MCF 10A (cell line): ENCODE data around the gene KDM4C. TPM values are rescaled to one million over a fixed set of nuclear protein-coding genes. Genes with fewer than 3 reads are reported as not detected.
A peak's percentile ranks its signal among the peaks of the same experiment; 100 is the strongest.

ENCODE experiments used
- BruUV-seq: library from RNA; stranded (reverse); fragments of 400-500 nt; replicated peaks from 2 replicates; lab custom pipeline; 2021; lab: Mats Ljungman, UMichigan
- CTCF ChIA-PET: fragments of 300-600 bp; sonication (Branson Sonifier 250); formaldehyde crosslinking; extraction: SDS; loops from one replicate; lab custom pipeline; 2021; ENCODE audit warnings: antibody characterized with exemption, inconsistent platforms; lab: Yijun Ruan, JAX
- POLR2A ChIA-PET: fragments of 300-600, 350-650 bp; sonication (Branson Sonifier 250); formaldehyde crosslinking; extraction: SDS; loops from one replicate; lab custom pipeline; 2020; ENCODE audit warnings: antibody characterized with exemption, inconsistent platforms; lab: Yijun Ruan, JAX
- DNase-seq: peaks from one replicate; pipeline ENCODE4 v3.0.0-alpha.2; 2018; ENCODE audit not compliant: unreplicated experiment
- H3K27ac Mint-ChIP-seq: one replicate; pipeline ENCODE4 v1.8.0; 2022; ENCODE audit warnings: mild to moderate bottlenecking, low read depth, mixed read lengths; ENCODE audit not compliant: unreplicated experiment
- H3K27me3 Mint-ChIP-seq: one replicate; pipeline ENCODE4 v1.8.0; 2022; ENCODE audit warnings: mixed read lengths; ENCODE audit not compliant: insufficient read depth, unreplicated experiment
- H3K36me3 Mint-ChIP-seq: one replicate; pipeline ENCODE4 v1.8.0; 2022; ENCODE audit warnings: mild to moderate bottlenecking, moderate library complexity, mixed read lengths; ENCODE audit not compliant: insufficient read depth, unreplicated experiment
- H3K4me1 Mint-ChIP-seq: one replicate; pipeline ENCODE4 v1.8.0; 2022; ENCODE audit warnings: mixed read lengths; ENCODE audit not compliant: insufficient read depth, unreplicated experiment
- H3K4me3 Mint-ChIP-seq: one replicate; pipeline ENCODE4 v1.8.0; 2022; ENCODE audit warnings: mild to moderate bottlenecking, moderate library complexity, mixed read lengths; ENCODE audit not compliant: unreplicated experiment
- H3K9me3 Mint-ChIP-seq: one replicate; pipeline ENCODE4 v1.8.0; 2022; ENCODE audit warnings: mixed read lengths; ENCODE audit not compliant: unreplicated experiment
- CTCF ChIP-seq: fragments of 200-600 bp; IDR thresholded peaks from one replicate; pipeline ENCODE4 v1.8.0; 2022; ENCODE audit warnings: antibody characterized with exemption, mild to moderate bottlenecking; ENCODE audit not compliant: unreplicated experiment
- intact Hi-C: fragments of 100-400 bp; cut with micrococcal nuclease; formaldehyde crosslinking; loops from 2 replicates; pipeline ENCODE4 v1.14.1; 2022
- total RNA-seq: library from RNA; stranded (reverse); gene quantifications from 2 replicates; pipeline ENCODE4 v1.2.3, GENCODE V29; 2022

Gene KDM4C
- total RNA-seq, 1 experiment from 2014 or later: 29.5 TPM

- H3K36me3 Mint-ChIP-seq: peaks cover 6% of the 10 kb centered on the region
- BruUV-seq: no TSS peak
- peak overlapping the region; percentile 90 for H3K4me3 Mint-ChIP-seq
- CTCF ChIA-PET: interaction anchor here (0.9 to 1.9 kb wide), 3 partner anchors 19 to 76 kb away, joined by 3 to 7 read pairs (median 3); no protein-coding TSS in a partner anchor
- H3K4me1 Mint-ChIP-seq: peaks cover 3% of the 10 kb centered on the region
- intact Hi-C loops: loop anchor here (2.0 kb wide), 1 partner anchor 77 kb away; no protein-coding TSS in a partner anchor
- DNase-seq: no peak
- TF ChIP-seq CTCF: no peak
- H3K27ac Mint-ChIP-seq: peak overlapping the region; percentile 100
- no peaks in the 10 kb centered on the region for H3K27me3 Mint-ChIP-seq
- H3K9me3 Mint-ChIP-seq: no peaks in the 10 kb centered on the region
- POLR2A ChIA-PET: interaction anchor here (0.5 to 4.5 kb wide), 27 partner anchors 9 to 1887 kb away, joined by 3 to 48 read pairs (median 6); partner anchors contain the start of genes GLDC and UHRF2
Measured at GRCh38 chr9:6758248-6758497, 400 bp downstream of the KDM4C start.

- Mint-ChIP-seq H3K4me3 (peak overlapping the region; percentile 90), H3K36me3 (peaks cover 6% of the 10 kb centered on the region), H3K9me3 (no peaks in the 10 kb centered on the region), H3K4me1 (peaks cover 3% of the 10 kb centered on the region), H3K27me3 (no peaks in the 10 kb centered on the region), H3K27ac (peak overlapping the region; percentile 85)
- intact Hi-C loops: loop anchor here (2.0 kb wide), 1 partner anchor 78 kb away; no protein-coding TSS in a partner anchor
- no TSS peak for BruUV-seq
- DNase-seq: peak; percentile 62
- CTCF ChIA-PET: interaction anchor here (0.9 to 1.9 kb wide), 2 partner anchors 68 to 77 kb away, joined by 3 to 7 read pairs; no protein-coding TSS in a partner anchor
- POLR2A ChIA-PET: interaction anchor here (0.5 to 4.5 kb wide), 24 partner anchors 9 to 1888 kb away, joined by 3 to 48 read pairs (median 6); partner anchors contain the start of genes GLDC and UHRF2
- TF ChIP-seq CTCF: no peak
Measured at GRCh38 chr9:6758498-6759184, 868 bp downstream of the KDM4C start.

GRCh38 chr9:6759185-6759977 is 1.6 kb downstream of the KDM4C start:
- peak; percentile 71 for DNase-seq
- Mint-ChIP-seq H3K27ac (peak overlapping the region; percentile 85), H3K4me3 (peak overlapping the region; percentile 90), H3K27me3 (no peaks in the 10 kb centered on the region), H3K9me3 (no peaks in the 10 kb centered on the region), H3K4me1 (peaks cover 7% of the 10 kb centered on the region), H3K36me3 (peaks cover 6% of the 10 kb centered on the region)
- ChIA-PET CTCF (interaction anchor here (0.9 to 1.9 kb wide), 2 partner anchors 67 to 77 kb away, joined by 3 to 7 read pairs; no protein-coding TSS in a partner anchor), POLR2A (interaction anchor here (0.7 to 4.5 kb wide), 11 partner anchors 11 to 1794 kb away, joined by 3 to 48 read pairs (median 4); no protein-coding TSS in a partner anchor)
- no peak for TF ChIP-seq CTCF
- BruUV-seq: no TSS peak
- intact Hi-C loops: loop anchor here (2.0 kb wide), 1 partner anchor 79 kb away; no protein-coding TSS in a partner anchor
